OCI-M1 (cell line): ENCODE results near the gene TRPV5.
"Not testable (repeated sequence)": the region's sequence is repeated elsewhere in the genome, so short reads cannot be mapped to it uniquely, and the experiment has no call there.

Experiments used
- DNase-seq: peaks from one replicate; lab custom pipeline; 2025; lab: John Stamatoyannopoulos, UW

The TRPV5 gene

DNA sequence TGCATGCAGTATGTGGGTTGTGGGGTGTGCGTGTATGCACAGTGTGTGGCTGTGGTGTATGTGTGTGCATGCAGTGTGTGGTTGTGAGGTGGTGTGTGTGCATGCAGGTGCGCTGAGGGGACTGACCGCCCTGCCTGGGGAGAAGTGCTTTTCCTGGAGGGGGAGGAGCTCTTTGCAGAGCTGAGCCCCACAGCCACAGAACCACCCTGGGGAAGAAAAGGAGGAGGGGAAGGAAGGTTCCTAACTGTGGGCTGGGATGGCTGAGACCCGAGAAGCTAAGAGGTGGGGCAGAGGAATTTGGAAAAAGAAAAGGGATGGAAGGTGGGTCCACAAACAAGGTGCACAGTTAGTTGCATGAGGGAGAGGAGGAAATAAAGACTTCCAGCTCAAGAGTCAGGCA lies at the start of gene TRPV5:
Gene TRPV5, minus strand, starts transcription at position 123 of the 400 bp plus-strand sequence. CDS start 287 bp downstream, outside the sequence.
- no peak for DNase-seq

DNA sequence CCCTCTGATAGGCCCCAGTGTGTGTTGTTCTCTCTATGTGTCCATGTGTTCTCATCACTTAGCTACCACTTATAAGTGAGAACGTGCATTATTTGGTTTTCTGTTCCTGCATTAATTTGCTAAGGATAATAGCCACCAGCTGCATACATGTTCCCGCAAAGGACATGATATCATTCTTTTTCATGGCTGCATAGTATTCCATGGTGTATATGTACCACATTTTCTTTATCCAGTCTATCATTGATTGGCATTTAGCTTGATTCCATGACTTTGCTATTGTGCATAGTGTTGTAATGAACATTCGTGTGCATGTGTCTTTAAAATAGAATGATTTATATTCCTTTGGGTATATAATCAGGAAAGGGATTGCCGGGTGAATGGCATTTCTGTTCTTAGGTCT lies 44.9 kb upstream of the TRPV5 start:
- not testable (repeated sequence) for DNase-seq

DNA sequence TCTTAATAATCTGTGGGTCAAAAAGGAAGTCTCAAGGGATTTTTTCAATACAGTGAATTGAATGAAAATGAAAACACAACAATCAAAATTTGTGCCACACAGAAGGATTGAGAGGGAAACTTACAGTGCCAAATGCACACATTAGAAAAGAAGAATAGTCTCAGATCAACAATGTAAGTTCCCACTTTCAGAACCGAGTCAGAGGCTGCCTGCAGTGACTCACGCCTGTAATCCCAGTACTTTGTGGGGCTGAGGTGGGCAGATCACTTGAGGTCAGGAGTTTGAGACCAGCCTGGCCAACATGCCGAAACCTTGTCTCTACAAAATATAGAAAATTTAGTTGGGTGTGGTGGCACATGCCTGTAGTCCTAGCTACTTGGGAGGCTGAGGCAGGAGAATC lies 41.1 kb upstream of the TRPV5 start:
- DNase-seq = no peak

DNA sequence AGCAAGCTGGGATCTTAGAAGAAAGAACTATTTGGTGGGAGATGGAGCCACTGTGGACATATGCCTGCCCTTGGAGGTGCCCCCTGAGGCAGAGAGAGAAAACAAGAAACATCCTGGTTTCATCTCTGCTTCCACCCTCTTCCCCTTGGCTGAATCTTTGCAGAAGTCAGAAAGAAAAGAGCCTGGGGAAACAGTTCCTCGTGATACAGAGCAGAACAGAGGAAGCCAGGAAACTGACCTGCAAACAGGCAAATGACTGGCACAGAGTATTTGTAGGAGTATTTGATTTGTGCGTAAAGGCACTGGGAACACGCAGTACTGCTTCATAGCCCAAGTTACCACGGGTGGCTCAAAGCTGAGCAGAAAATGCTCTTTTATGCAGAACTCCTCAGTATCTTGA lies 35.6 kb upstream of the TRPV5 start:
- DNase-seq = no peak

DNA sequence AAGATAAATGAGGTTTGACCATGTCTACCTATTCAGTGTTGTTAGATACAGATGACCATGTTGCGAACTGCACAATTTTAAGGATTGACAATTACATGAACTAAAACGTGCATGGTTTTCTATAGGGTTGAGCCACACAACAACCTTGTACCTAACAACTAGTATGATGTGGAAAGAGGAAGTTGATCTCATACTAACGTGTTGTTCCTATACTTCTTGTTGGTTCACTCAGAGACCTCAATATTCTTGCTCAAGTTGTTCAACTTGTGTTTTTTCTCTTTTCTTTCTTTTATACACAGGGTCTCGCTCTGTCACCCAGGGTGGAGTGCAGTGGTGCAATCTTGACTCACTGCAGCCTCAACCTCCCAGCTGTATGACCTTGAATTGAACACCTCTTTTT lies 34.7 kb upstream of the TRPV5 start:
- DNase-seq = peak; percentile 20

DNA sequence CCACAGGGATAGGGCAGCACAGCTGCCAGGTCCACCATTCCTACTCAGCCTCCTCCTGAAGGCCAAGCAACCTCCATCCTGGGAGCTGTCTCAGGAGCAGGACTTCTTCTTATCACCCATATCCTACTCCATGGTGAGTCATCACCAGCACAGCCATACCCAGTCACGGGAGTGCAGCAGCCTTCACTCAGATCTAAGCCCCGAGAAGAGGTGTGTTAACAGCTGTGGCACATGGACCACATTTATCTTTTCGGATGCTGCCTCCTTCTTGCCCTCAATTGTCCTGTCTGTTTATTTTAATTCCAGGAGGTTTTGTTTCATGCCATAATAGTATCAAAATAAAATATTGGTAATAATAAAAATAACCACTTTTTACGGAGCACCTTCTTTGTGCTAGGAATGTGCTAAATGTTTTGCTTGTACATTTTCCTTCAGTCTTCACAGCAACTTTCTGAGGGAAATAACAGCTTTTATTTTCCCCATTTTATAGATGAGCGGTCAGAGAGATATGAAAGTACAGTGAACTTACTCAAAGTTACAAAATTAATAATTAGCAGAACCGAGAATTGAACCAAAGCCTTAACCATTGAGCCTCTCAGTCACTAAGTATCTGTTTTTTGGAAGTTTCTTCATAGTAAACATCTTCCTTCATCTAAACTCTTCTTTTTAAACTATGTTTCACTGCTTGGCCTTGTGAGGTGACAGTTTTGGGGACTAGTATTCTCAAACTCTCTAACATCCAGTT lies 31.1 kb upstream of the TRPV5 start:
- DNase-seq = peak; percentile 28

DNA sequence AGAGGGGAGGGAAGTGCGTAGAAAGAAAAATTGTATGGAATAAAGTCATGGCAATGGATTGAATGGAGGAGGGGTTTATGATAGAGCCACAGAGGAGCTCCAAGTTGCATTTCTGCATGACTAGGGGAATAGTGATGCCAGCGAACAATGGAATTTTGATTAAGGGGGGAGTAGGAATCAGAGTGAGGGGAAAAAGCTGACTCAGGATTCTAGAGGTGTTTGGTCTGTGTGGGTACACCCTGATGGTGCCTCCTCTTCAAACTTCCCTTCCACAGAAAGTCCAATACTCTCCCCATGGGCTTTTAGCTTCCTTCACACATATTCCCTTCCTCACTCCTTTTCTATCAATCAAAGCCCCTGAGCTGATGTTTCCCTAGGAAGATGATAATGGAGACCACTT lies 30.4 kb upstream of the TRPV5 start:
- no peak for DNase-seq

DNA sequence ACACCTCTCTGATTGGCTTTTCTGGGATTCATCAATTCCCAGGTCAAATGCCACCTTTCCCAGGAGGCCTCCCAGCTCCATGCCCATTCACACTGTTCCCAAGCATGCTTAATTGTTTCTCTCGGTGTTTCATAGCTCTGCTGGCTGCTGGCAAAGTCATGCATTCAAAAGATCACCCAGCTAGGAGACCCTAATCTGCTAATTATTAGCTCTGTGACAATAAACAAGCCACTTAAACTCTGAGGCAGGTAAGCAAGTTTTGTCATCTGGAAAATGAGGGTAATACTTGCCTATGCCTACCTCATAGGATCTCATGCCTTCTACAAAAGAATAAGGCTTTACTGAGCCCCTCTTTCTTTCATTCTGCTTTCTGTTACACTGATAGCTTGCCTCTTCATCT lies 29.4 kb upstream of the TRPV5 start:
- peak; percentile 1 for DNase-seq

DNA sequence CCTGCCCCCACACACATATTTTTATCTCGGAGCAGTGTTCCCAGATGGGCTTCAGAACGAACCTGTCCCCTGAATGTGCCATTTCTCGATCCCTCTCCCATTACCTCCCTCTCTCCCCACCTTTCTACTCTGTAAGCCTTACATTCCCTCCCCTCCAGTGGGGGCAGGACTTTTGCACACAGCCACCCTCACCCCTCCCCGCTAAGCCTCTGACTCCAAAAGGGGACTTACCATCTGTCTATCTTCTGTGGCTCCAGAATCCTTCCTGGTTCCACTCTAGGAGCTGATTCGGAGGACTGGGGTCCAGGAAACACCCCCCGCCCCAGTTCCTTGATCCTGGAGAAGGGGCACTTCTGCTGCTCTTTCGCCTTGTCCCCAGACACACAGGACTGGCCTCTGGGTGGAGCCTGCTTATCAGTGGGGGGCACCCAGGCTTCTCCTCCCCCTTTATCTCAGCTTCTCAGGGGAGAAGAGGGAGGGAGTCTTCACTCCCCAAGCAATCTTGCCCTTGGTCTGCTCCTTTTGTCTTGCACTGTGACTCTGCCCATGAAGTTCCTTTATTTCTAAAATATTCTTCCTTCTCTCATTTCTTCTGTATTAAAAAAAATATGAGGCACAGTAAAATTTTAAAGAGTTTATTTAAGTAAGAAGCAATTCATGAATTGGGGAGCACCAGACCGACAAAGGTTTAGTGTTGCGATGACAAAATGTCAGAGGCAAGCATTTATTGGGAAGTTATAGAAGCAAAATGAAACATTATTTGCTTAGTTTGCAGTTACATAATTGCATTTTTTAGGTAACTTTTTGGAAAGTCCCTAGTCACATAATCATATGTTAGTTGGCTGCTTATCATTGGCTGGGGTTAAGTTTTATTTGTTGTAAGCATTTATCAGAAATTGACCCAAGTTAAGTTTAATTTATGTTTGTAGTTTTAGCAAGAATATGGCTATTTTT lies 28.7 kb upstream of the TRPV5 start, which contains the start of gene KEL:
Gene KEL, minus strand, starts transcription at position 391 of the 954 bp plus-strand sequence. Its CDS starts 157 bp downstream, at position 234.
- DNase-seq = peak; percentile 81

DNA sequence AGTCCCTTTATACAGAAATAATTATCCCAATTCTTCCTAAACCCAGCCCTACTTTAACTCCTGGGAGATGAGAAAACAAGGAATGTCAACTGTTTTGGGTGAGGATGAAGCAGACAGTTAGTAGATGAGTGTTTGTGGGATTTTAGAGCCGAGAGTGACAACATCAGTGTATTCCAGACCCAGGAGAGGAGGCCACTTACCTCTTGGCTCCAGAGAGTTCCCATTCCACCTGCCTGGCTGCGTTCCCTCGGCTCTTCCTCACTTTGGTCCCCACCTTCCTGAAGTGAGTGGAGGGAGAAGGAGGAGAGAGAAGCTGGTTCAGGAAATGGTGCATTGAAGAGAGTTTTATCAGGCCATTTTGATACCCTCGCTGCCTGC lies 28.0 kb upstream of the TRPV5 start:
- DNase-seq = no peak

DNA sequence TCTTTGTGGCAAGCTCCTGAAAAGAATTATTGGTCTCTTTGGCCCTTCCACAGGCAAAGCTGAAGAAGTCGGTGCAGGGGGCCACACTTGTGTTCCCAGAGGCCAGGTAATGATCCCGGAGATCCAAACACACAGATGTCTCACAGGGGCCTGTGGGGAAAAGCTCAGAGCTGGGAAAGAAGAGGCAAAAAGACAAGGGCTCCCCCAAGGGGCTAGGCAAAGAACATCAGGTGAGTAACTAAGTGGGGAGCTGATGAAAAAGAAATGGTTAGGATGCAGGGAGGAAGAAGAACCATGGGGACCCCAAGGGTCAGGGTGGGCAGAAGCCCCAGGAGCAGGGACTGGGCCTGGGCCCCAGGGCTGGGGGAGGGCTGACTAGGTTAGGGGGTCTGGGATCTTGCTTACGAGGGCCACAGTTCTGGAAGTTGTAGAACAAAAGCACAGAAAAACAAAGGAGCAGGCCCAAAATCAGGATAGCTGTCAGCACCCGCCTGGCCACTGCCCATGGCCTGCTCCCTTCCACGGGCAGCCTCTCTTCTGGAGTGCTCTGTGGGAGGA lies 27.5 kb upstream of the TRPV5 start:
- peak; percentile 2 for DNase-seq

DNA sequence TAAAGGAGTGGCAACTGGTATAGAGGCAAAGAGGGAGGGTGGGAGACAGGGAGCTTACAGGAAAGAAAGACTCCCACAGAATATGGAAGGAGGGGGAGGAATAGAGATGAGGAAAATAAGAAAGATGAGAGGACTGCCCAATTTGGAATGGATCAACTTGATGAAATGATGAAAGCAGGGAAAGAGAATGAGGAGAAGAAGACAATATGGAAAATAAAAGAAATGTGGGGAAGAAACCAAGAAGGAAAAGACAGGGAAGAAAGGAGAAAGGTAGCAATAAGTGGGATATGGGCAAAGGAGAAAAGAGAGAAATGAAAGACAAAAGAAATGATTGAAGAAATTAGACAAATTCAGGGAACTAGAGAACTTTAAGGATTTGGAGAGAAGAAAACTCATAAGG lies 25.7 kb upstream of the TRPV5 start:
- DNase-seq = no peak

DNA sequence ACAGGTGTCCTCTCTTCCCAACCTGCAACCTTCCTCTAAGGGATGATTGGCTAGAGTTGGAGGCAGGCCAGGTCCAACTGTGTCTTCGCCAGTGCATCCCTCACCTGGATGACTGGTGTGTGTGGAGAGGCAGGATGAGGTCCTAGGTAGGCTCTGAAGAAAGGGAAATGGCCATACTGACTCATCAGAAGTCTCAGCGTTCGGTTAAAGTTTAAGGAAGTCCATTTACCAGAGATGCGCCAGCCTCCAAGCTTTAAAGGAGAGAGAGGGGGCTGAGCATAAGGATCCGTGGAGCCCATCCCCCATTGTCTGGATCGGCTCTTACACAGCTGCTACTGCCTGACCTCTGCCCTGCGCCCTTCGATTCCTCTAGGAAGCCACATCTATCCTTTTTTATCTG lies 24.2 kb upstream of the TRPV5 start:
- DNase-seq = no peak

DNA sequence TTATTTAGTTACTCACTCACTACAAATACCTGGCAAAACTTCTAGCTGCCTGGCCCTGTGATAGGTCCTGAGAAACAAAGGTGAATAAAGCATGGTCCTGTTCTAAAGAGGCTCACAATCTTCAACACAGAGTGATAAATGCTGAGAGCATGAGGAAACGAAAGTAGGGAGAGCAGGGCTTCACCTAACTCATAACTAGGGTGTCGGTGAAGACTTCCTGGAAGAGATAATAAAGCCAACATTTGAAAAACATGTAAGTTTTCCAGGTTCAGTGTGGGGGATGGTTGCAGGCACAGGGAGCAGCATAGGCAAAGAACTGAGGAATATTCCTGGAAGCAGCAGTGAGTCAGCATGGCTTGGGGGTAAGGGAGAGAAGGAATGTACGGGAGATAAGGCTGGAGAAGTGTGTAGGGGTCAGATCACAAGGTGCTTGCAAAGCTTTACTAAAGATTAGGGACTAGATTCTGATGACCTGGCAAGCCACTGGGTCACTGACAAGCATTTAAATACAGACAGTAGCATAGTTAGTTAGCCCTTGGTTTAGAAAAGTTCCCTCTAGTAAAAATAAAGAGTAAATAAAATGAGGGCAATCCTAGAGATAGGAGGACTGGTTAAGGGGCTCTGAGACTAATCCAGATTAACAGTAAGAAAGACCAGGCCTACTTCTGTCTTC lies 23.5 kb upstream of the TRPV5 start:
- DNase-seq = peak; percentile 24

DNA sequence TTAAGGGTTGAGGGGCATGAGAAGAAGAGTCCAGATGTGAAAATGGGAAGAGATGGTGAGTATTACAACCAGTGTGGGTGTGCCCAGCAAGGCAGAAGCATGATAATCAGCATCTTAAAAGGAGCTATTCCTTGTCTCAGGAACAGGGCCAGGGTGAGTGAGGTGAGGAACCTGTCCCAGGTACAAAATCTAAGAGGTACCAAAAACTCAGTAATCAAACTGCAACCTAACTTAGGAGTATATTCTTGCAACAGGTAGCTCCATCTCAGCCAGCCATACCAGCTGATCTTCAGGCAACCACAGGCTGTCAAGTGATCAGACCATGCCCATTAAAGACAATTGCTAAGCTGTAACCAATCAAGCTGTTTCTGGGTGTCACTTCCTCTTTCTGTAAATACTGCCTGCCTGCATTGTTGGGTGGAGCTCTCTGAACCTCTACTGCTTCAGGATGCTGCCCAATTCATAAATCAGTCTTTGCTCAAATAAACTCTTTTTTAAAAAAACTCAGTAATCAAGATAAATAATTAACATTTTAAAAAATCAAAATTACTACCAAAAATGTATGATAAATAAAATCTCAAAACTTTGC lies 21.2 kb upstream of the TRPV5 start:
- peak; percentile 74 for DNase-seq

DNA sequence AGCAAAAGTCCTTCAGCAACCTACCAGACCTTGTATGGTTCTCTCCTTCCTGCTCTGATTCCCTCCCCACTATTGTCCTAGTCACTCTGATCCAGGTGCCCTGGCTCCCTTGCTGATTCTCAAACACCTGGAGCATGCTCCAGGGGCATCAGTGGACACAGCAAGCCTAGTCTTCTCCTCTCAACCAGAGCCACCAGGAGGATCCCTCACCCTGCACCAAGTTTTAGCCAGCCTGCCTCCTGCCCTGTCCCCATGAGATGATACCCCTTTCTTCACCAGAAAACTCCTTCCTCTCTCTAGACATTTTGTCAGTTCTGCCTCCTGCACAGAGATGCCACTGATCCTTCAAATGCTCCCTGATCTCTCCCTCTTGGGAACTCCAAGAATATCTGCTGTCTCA lies 16.7 kb upstream of the TRPV5 start:
- no peak for DNase-seq

DNA sequence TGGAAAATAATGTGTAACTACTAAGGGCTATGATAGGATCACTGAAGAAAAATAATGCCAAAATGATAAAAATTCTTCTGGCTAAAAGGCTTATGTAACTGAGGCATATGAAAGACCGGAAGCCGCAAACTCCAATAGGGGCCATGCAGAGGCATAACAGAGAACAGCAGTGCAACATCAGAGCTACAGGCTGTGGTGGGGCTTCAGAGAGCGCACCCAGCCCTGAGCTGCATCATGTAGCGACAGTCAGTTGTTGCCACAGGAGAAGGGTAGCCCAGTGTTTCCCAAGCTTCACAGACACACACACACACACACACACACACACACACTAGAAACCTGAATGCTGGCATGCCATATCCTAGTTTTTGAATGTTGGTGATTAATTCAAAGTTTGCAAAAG lies 15.1 kb upstream of the TRPV5 start:
- DNase-seq = no peak

DNA sequence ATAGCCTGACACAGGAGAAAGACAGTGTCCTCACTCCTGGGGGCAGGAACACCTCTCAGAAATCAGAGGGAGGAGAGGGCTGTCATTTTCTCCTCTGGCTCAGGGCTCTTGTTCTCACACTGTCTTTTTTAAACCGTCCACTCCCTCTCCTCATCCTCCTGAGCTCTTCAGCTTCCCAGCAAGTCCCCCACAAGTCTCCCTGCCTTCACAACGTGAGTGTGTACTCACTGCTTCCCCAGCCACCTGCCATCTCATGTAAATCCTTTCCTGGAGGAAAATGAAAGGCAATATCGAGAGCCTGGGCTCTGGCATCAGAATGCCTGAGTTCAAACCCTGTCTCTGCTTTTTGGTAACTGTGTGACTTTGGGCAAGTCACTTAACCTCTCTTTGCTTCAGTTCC lies 11.5 kb upstream of the TRPV5 start:
- DNase-seq = no peak

DNA sequence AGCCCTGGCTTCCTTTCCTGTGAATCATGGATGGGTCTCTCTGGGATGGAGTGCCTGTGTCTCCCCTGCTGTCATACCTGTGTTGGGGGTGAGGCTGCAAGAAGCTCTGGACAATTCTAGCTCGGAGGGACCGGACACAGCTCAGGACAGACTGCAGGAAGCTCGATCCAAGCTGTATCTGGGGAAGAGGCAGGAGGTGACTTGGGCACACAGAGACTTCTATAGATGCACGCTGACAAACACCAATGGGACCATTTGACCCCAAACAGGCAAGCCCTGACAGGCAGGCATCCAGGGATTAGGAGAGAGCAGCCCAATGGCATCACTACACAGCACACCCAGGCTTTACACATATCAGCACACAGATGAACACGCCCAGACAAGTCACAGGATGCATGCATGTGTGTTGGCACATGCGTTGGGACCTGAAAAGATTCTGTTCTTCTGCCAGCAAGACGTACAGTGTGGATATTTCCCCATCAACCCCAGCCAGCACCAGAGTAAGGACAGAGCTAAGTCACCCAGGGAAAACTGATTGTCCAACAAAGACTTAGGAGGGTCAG lies 10.2 kb upstream of the TRPV5 start:
- no peak for DNase-seq

DNA sequence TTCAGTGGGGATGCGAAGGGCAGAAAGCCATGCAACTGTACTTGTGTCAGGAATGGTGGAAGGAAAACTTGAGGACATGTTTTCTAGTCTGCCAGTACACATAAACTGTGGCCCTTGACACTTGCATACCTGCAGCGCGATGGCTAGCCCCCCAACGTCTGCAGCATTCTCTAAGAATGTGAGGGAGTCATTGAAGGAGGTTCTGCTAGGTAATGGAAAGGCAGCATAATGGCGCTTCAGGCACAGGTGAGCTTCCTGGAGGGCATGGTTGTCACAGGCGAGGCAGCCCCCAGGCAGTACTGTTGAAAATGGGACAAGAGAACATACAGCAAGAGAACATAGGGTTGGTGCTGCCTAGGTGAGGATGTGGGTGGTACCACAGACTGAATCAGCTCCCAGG lies 9.2 kb upstream of the TRPV5 start:
- no peak for DNase-seq

DNA sequence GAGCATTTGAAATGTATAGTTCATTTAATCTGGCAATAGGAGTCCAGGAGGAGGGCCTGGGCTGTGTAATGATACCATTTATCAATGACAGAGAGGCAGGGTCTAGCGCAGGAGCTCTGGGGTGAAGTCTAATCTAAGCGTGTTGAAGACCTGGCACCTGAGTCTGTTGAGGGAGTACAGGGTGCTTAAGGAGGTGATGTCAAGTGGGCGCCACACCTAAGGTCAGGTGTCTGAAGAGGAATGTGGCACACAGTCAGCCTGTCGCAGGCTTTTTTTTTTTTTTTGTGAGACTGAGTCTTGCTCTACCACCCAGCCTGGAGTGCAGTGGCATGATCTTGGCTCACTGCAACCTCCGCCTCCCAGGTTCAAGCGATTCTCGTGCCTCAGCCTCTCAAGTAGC lies 8.0 kb upstream of the TRPV5 start:
- no peak for DNase-seq
